GM12891 (cell line): ENCODE data around the gene FAM83E.

ENCODE experiments used
- POLR2A ChIP-seq: IDR thresholded peaks from 2 replicates; pipeline ENCODE4 v1.6.1; 2011; ENCODE audit warnings: low read depth, low read length, control low read depth
- POLR2AphosphoS5 ChIP-seq: IDR thresholded peaks from 2 replicates; pipeline ENCODE4 v1.6.1; 2011; ENCODE audit warnings: low read depth, low read length, control low read depth
- SPI1 ChIP-seq: IDR thresholded peaks from 2 replicates; pipeline ENCODE4 v1.6.1; 2011; ENCODE audit warnings: low read depth, low read length, control low read depth
- TAF1 ChIP-seq: IDR thresholded peaks from 2 replicates; pipeline ENCODE4 v1.6.1; 2011; ENCODE audit warnings: low read depth, low read length, control low read depth

GRCh38 chr19:48629599-48630295 is 14.9 kb upstream of the FAM83E start:
- no peak for TF ChIP-seq POLR2AphosphoS5
- TF ChIP-seq POLR2A = no peak
- TF ChIP-seq TAF1 = no peak
- no peak for TF ChIP-seq SPI1
